ENCODE results near the gene ADRA2B. TPM values are rescaled to one million over a fixed set of nuclear protein-coding genes. Genes with fewer than 3 reads are reported as not detected.

The ADRA2B gene
- total RNA-seq, 1 experiment from 2014 or later, result not detected

- H3K9me3 Mint-ChIP-seq (ENCODE audit: low read depth, unreplicated experiment), result no peaks in the 10 kb centered on the region
- intact Hi-C loops (cut with micrococcal nuclease; ENCODE audit: unreplicated experiment), result no loop called here
- CTCF ChIA-PET, result no interaction called here
- H3K4me1 Mint-ChIP-seq (ENCODE audit: low read depth, unreplicated experiment), result no peaks in the 10 kb centered on the region
- no TSS peak for BruUV-seq (replicated peaks)
- H3K27me3 Mint-ChIP-seq (ENCODE audit: unreplicated experiment), result peaks cover 51% of the 10 kb centered on the region
- no peak overlapping the region for H3K4me3 Mint-ChIP-seq (ENCODE audit: low read depth, unreplicated experiment)
- H3K36me3 Mint-ChIP-seq (ENCODE audit: insufficient read depth, unreplicated experiment), result no peaks in the 10 kb centered on the region
- DNase-seq, result no peak
- no peak for TF ChIP-seq CTCF (IDR thresholded peaks at IDR 0.05; ENCODE audit: unreplicated experiment)
- H3K27ac Mint-ChIP-seq (ENCODE audit: unreplicated experiment), result no peak overlapping the region
Observed at GRCh38 chr2:96109931-96110511, 6.3 kb downstream of the ADRA2B start.

- intact Hi-C loops (cut with micrococcal nuclease; ENCODE audit: unreplicated experiment), result no loop called here
- H3K4me1 Mint-ChIP-seq (ENCODE audit: low read depth, unreplicated experiment), result no peaks in the 10 kb centered on the region
- CTCF ChIA-PET, result no interaction called here
- no peak overlapping the region for H3K27ac Mint-ChIP-seq (ENCODE audit: unreplicated experiment)
- no peak for TF ChIP-seq CTCF (IDR thresholded peaks at IDR 0.05; ENCODE audit: unreplicated experiment)
- peaks cover 51% of the 10 kb centered on the region for H3K27me3 Mint-ChIP-seq (ENCODE audit: unreplicated experiment)
- no peaks in the 10 kb centered on the region for H3K36me3 Mint-ChIP-seq (ENCODE audit: insufficient read depth, unreplicated experiment)
- H3K9me3 Mint-ChIP-seq (ENCODE audit: low read depth, unreplicated experiment), result no peaks in the 10 kb centered on the region
- no peak overlapping the region for H3K4me3 Mint-ChIP-seq (ENCODE audit: low read depth, unreplicated experiment)
- BruUV-seq (replicated peaks), result no TSS peak
- DNase-seq, result no peak
Observed at GRCh38 chr2:96109361-96109680, 7.0 kb downstream of the ADRA2B start.

GRCh38 chr2:96108541-96109360 lies 7.6 kb downstream of the ADRA2B start:
- intact Hi-C loops (cut with micrococcal nuclease; ENCODE audit: unreplicated experiment), result no loop called here
- Mint-ChIP-seq H3K36me3 (ENCODE audit: insufficient read depth, unreplicated experiment) (no peaks in the 10 kb centered on the region), H3K4me1 (ENCODE audit: low read depth, unreplicated experiment) (no peaks in the 10 kb centered on the region), H3K9me3 (ENCODE audit: low read depth, unreplicated experiment) (no peaks in the 10 kb centered on the region), H3K27ac (ENCODE audit: unreplicated experiment) (no peak overlapping the region), H3K4me3 (ENCODE audit: low read depth, unreplicated experiment) (no peak overlapping the region), H3K27me3 (ENCODE audit: unreplicated experiment) (peaks cover 52% of the 10 kb centered on the region)
- CTCF ChIA-PET, result interaction anchor here (1.2 kb wide), 1 partner anchor 8 kb away, joined by 6 read pairs; the partner anchor contains the start of gene ADRA2B
- TF ChIP-seq CTCF (IDR thresholded peaks at IDR 0.05; ENCODE audit: unreplicated experiment), result no peak
- DNase-seq, result no peak
- BruUV-seq (replicated peaks), result no TSS peak

GRCh38 chr2:96108151-96108540 lies 8.2 kb downstream of the ADRA2B start:
- Mint-ChIP-seq H3K27ac (ENCODE audit: unreplicated experiment) (no peak overlapping the region), H3K4me3 (ENCODE audit: low read depth, unreplicated experiment) (no peak overlapping the region), H3K27me3 (ENCODE audit: unreplicated experiment) (peaks cover 56% of the 10 kb centered on the region), H3K36me3 (ENCODE audit: insufficient read depth, unreplicated experiment) (no peaks in the 10 kb centered on the region), H3K4me1 (ENCODE audit: low read depth, unreplicated experiment) (no peaks in the 10 kb centered on the region), H3K9me3 (ENCODE audit: low read depth, unreplicated experiment) (no peaks in the 10 kb centered on the region)
- CTCF ChIA-PET, result interaction anchor here (1.2 kb wide), 1 partner anchor 8 kb away, joined by 6 read pairs; the partner anchor contains the start of gene ADRA2B
- TF ChIP-seq CTCF (IDR thresholded peaks at IDR 0.05; ENCODE audit: unreplicated experiment), result no peak
- intact Hi-C loops (cut with micrococcal nuclease; ENCODE audit: unreplicated experiment), result no loop called here
- DNase-seq, result no peak
- no TSS peak for BruUV-seq (replicated peaks)

Measured in Calu3 (cell line).